Bronchial epithelial cell (primary cell): ENCODE results near the gene ACER1. TPM values are rescaled to one million over a fixed set of nuclear protein-coding genes. Genes with fewer than 3 reads are reported as not detected.
"Not testable (repeated sequence)": the region's sequence is repeated elsewhere in the genome, so short reads cannot be mapped to it uniquely, and the experiment has no call there.

Experiments
- DNase-seq: peaks from one replicate; pipeline ENCODE4 v3.0.0-alpha.2; 2010; ENCODE audit warnings: low read depth
- FAIRE-seq: peaks from 2 replicates; lab custom pipeline; 2011; peaks lifted over from hg19 to GRCh38; lab: Jason Lieb, UNC
- H3K27me3 ChIP-seq: 2 replicates; pipeline ENCODE4 v1.5.1; 2011; ENCODE audit warnings: low read length; ENCODE audit not compliant: control insufficient read depth, insufficient read depth
- H3K36me3 ChIP-seq: 2 replicates; pipeline ENCODE4 v1.5.1; 2011; ENCODE audit warnings: low read length; ENCODE audit not compliant: control insufficient read depth, insufficient read depth
- H3K4me3 ChIP-seq: 2 replicates; pipeline ENCODE4 v1.5.1; 2011; ENCODE audit warnings: mild to moderate bottlenecking, low read depth, low read length, control low read depth
- total RNA-seq: library from RNA; depleted of rRNA; stranded (reverse); fragments of >200 nt; gene quantifications from 2 replicates; pipeline ENCODE4 v1.2.1, GENCODE V29; 2014
- TF ChIP-seq, protein P1 (sequence below): IDR thresholded peaks from 2 replicates; pipeline ENCODE4 v1.5.1; 2011; ENCODE audit warnings: mild to moderate bottlenecking, moderate library complexity, low read length, control low read depth, inconsistent platforms; ENCODE audit not compliant: insufficient read depth, severe bottlenecking

ACER1 gene
- total RNA-seq, 1 donor from 2014 or later, result not detected

DNA sequence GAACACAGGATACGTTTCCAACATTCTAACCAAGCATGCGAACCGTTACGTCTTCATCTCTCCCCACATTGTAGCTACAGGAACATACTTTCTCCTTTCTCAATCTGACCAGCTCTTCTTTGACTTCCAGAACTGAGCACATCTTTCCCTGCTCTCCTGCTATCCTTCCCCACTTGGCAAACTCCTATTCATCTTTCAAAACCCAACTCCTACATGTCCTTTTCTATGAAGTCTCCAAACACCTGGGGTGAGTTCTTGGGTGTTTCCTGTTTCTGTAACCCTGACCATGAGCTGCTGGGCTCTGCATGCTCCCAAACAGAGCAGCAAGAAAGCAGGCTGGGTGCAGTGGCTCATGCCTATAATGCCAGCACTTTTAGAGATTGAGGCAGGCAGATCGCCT lies 6.6 kb downstream of the ACER1 start:
- Histone ChIP-seq H3K27me3 (no peaks in the 10 kb centered on the region), H3K36me3 (no peaks in the 10 kb centered on the region), H3K4me3 (no peak overlapping the region)
- no peak for DNase-seq
- FAIRE-seq, result no peak
- TF ChIP-seq, protein P1, sequence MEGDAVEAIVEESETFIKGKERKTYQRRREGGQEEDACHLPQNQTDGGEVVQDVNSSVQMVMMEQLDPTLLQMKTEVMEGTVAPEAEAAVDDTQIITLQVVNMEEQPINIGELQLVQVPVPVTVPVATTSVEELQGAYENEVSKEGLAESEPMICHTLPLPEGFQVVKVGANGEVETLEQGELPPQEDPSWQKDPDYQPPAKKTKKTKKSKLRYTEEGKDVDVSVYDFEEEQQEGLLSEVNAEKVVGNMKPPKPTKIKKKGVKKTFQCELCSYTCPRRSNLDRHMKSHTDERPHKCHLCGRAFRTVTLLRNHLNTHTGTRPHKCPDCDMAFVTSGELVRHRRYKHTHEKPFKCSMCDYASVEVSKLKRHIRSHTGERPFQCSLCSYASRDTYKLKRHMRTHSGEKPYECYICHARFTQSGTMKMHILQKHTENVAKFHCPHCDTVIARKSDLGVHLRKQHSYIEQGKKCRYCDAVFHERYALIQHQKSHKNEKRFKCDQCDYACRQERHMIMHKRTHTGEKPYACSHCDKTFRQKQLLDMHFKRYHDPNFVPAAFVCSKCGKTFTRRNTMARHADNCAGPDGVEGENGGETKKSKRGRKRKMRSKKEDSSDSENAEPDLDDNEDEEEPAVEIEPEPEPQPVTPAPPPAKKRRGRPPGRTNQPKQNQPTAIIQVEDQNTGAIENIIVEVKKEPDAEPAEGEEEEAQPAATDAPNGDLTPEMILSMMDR, result no peak

DNA sequence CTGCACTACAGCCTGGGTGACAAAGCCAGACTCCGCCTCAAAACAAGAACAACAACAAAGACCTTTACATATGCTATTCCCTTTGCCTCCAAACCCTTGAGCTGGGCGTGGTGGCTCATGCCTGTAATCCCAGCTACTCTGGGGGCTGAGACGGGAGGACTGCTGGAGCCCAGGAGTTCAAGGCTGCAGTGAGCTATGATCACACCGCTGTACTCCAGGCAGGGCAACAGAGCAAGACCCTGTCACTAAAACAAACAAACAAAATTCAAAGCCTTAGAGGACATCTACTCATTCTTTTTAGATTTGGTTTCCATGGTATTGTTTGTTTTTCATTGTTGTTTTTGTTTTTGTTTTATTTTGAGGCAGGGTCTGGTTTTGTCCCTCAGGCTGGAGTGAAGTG lies 7.8 kb downstream of the ACER1 start:
- FAIRE-seq (no peak), DNase-seq (no peak)
- TF ChIP-seq, protein P1, result no peak
- H3K27me3 ChIP-seq, result no peaks in the 10 kb centered on the region
- H3K36me3 ChIP-seq, result no peaks in the 10 kb centered on the region
- H3K4me3 ChIP-seq, result no peak overlapping the region

DNA sequence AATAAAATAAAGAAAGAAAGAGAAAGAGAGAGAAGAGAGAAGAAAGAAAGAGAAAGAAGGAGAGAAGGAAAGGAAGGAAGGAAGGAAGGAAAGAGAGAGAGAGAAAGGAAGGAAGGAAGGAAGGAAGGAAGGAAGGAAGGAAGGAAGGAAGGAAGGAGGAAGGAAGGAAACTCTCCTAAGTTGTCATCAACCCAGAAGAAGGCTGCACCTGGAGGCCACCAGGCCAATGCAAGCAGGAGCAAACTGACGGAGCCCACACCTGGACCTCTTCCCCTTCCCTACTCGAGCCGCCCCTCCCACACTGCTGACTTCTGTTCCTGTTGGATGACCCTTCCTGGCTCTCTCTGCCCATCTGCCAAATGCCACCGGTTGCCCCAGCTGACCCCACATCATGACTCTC lies 8.7 kb downstream of the ACER1 start:
- Histone ChIP-seq H3K4me3 (no peak overlapping the region), H3K27me3 (no peaks in the 10 kb centered on the region), H3K36me3 (no peaks in the 10 kb centered on the region)
- TF ChIP-seq, protein P1, result no peak
- no peak for FAIRE-seq
- no peak for DNase-seq

DNA sequence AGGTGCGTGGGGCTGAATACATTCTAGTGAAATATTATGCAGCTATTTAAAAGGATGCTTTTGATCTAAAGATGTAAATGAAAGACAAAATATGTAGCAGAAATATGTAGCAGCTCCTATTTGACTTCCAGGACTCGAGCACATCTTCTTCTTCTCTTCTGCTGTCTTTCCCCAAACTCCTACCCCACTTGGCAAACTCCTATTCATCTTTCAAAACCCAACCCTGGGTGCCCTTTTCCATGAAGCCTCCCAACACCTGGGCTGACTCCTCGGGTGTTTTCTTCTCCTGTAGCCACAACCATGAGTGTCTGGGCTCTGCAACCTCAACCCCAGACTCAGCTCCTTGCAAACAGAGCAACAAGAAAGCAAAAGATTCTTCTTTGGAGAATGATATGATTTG lies 11.1 kb downstream of the ACER1 start:
- FAIRE-seq, result no peak
- H3K27me3 ChIP-seq, result no peaks in the 10 kb centered on the region
- H3K36me3 ChIP-seq, result no peaks in the 10 kb centered on the region
- H3K4me3 ChIP-seq, result no peak overlapping the region
- DNase-seq, result no peak
- TF ChIP-seq, protein P1, result no peak

DNA sequence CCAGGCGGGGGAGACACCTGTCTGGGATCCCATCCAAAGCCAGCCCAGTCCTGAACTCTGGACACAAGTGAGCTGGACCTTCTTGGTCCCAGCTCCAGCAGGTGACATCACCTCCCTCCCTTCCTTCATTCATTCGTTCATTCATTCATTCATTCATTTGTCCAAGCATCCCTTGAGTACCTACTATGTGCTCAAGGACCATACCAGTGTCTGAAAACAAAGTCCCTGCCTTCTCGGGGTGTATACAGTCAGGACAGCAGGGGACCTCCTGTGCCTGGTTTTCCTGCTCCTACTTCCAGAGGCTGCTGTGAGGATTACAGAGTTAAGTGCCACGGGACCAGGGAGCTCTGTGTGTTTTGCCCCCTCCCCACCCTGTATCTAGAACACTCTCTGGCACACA lies 14.0 kb downstream of the ACER1 start:
- DNase-seq, result no peak
- H3K27me3 ChIP-seq, result no peaks in the 10 kb centered on the region
- H3K36me3 ChIP-seq, result no peaks in the 10 kb centered on the region
- no peak for FAIRE-seq
- H3K4me3 ChIP-seq, result no peak overlapping the region
- TF ChIP-seq, protein P1, result no peak

DNA sequence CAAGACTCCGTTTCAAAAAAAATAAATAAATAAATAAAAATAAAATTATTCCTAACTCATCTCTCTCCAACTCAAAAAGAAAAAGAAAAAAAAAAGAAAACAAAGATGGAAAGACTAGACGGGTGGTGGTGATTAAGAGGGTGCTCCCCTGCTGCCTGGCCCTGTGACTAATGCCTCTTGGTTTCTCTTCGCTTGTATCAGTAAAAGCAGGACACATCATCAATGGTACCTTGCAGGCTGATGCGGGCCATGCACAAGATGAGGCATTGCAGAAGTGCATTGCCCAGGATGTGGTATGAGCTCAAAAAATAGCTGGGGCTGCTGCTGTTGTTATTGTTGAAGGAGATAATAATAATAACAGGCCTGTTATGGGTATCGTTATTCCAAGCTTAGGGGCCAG lies 14.6 kb downstream of the ACER1 start:
- TF ChIP-seq, protein P1, result no peak
- Histone ChIP-seq H3K4me3 (no peak overlapping the region), H3K36me3 (no peaks in the 10 kb centered on the region), H3K27me3 (no peaks in the 10 kb centered on the region)
- peak; percentile 33 for DNase-seq
- FAIRE-seq, result no peak

DNA sequence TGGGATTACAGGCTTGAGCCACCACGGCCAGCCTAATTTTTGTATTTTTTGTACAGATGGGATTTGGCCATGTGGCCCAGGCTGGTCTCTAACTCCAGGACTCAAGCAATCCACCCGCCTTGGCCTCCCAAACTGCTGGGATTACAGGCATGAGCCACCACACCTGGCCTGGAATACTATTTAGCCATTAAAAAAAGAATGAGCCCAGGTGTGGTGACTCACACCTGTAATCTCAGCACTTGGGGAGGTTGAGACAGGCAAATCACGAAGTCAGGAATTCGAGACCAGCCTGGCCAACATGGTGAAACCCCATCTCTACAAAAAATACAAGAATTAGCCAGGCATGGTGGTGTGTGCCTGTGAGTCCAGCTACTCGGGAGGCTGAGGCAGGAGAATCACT lies 17.8 kb downstream of the ACER1 start:
- not testable (repeated sequence) for H3K27me3 ChIP-seq, DNase-seq, H3K4me3 ChIP-seq, H3K36me3 ChIP-seq, FAIRE-seq
